GM19328 (cell line): ENCODE results near the gene NRIP3.
"Not testable (repeated sequence)": the region's sequence is repeated elsewhere in the genome, so short reads cannot be mapped to it uniquely, and the experiment has no call there.

ENCODE experiments used
- ATAC-seq: cut with Tn5 transposase; IDR thresholded peaks from one replicate; pipeline ENCODE4 v1.9.1; 2021; ENCODE audit warnings: mild to moderate bottlenecking, moderate library complexity; ENCODE audit not compliant: unreplicated experiment

The NRIP3 gene

DNA sequence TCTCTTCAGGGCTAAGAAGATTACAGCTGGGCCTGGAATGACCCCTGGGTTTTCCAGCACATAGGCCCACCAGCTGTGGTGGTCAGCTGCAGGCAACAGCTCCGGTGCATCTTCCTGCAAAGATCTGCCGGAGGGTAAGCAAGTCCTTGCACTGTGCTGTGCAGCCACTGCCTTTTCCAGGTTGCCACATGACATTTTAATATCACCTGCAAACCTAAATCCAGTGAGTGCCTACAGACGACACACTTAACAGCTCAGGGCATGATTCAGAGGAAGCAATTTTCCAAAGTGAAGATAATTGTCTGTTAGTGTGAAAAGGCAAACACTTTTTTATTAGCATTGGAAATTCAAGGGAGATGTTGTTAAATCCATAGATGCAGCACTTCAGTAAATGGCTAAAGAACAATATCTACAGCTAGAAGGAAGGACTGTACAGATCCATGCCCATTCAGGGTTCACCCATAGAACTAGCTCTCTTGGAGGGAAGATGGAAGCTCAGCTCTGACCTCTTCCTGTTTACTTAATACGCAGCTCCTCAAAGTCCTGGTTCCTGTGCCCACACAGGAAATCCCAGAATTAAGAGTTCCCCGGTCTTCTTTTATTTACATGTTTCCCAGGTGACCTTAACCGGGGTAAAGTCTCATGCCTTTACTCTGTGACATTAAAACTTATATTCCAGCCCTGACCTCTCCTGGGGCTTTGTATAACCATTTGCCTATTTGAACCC lies 13.3 kb upstream of the NRIP3 start:
- ATAC-seq, result no peak

DNA sequence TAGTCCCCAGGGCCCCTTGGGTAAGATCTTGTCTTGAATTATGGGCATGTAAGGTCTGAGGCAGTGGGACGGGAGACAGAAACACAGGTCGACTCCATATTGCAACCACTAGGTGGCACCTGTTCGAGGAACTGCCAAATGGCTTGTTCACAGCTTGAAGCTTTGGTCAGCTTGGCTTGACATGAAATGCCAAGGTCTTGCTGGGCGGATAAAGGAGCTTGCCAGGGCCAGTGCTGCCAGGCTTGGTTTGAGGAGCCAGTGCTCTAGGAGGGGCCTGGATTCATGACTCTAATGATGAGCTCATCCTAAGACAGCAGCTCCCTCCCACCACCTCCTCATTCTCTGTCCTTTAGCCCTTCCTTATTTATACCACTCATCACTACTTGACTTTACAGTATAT lies 11.9 kb upstream of the NRIP3 start:
- ATAC-seq, result peak; percentile 79

- no peak for ATAC-seq
Observed at GRCh38 chr11:9014826-9015225, 11.0 kb upstream of the NRIP3 start.

- no peak for ATAC-seq
Observed at GRCh38 chr11:9013373-9013772, 9.6 kb upstream of the NRIP3 start.

DNA sequence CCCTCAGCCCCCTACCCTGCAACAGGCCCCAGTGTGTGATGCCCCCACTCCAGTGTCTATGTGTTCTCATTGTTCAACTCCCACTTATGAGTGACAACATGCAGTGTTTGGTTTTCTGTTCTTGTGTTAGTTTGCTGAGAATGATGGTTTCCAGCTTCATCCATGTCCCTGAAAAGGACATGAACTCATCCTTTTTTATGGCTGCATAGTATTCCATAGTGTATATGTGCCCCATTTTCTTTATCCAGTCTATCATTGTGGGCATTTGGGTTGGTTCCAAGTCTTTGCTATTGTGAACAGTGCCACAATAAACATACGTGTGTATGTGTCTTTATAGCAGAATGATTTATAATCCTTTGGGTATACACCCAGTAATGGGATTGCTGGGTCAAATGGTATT lies 5.7 kb upstream of the NRIP3 start:
- not testable (repeated sequence) for ATAC-seq

DNA sequence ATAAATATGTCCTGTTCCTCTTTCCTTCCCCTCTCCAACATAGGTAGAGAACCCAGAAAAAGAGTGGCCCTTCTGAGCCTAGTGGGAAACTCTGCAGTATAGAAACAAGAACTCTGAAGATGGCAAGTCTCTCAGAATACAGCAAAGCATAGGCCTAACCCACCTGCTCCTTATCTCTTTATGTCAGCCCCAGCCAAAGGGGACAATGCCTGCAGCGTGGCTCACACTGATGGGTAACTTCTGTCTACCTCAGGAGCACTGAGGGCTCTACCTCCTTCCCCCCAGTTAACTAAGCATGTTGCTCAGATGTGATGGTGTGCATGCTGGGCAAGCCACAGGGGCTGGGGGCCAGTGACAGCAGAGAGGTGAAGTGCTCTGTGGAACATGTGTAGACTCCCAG lies 4.9 kb upstream of the NRIP3 start:
- ATAC-seq, result no peak

DNA sequence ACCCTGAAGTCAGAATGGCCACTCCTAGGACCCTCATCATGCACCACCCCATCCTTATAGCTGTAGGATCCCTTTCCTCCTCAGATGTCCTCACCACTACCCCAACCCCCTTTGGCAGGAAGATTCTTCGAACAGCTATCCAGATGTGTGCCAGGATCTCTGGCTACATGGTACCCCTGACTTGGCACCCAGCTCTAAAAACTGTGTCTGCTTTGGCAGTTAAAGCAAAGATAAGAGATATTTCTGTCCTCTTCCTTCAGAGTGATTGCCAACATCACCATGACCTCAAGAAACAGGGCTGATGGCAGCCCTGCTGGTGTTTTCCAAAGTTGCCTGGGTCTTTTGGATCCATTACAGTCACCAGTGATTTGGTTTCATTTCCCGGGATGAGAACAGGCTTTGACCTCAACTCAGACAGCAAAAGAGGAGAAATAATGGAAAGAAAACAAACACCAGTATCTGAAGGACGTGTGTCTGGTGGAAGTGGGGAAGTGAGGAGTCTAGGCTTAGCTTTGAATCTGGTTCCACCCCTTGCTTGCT lies 4.3 kb upstream of the NRIP3 start:
- no peak for ATAC-seq

DNA sequence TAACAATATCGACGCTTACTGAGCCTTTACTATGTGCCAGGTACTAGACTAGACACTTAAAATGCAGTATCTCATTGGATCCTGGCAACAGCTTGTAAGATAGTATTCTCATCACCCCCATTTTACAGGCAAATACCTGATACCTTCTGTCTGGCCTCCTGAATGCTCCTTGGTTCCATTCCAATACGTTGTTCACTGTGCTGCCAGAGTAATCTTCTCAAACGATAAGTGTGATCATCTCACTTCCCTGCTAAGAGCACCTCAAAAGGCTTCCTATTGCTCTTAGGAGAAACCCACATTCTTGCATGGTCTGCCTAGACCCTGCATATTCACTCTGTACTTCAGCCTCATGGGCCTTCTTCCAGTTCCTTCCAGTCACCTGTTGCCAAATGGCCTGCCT lies 1.3 kb upstream of the NRIP3 start:
- no peak for ATAC-seq

DNA sequence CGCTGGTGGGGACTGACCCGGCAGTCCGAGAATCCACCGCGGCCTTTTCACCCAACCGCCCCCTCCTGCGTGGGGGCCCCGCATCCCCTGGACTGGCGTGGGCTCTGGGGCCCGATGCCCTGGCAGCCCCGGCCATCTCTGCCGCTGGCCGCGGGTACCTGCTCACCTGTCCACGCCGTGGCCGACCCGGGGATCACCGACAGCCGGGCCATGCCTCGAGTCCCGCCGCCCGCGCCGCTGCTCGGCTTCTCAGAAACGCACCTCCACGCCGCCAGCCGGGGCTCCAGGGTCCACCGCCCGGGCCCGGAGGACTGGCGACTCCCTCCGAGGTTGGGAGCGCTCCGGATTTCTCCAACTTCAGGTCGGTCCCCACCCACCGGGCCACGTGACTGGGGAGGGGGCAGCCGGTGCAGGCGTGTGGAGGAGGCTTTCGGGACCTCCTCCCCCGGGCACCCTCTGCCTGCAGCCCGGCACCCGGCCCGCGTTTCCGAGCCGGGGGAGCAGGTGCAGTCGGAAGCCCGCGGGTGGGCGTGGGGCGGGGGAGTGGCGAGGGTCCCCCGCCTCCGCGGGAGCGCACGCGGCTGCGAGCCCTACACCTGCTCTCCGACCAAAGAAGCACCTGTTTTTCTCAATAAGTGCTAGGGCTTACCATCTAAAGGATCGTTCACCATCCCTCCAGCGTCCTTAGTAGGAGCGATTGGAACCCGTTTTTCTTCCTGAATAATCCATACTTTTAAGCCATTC lies 554 bp upstream of the NRIP3 start:
- ATAC-seq, result no peak

- no peak for ATAC-seq
Observed at GRCh38 chr11:9002920-9003572, 755 bp downstream of the NRIP3 start.

- no peak for ATAC-seq
Observed at GRCh38 chr11:9001736-9002135, 2.1 kb downstream of the NRIP3 start.

- ATAC-seq, result no peak
Observed at GRCh38 chr11:8998017-8998416, 5.8 kb downstream of the NRIP3 start.

DNA sequence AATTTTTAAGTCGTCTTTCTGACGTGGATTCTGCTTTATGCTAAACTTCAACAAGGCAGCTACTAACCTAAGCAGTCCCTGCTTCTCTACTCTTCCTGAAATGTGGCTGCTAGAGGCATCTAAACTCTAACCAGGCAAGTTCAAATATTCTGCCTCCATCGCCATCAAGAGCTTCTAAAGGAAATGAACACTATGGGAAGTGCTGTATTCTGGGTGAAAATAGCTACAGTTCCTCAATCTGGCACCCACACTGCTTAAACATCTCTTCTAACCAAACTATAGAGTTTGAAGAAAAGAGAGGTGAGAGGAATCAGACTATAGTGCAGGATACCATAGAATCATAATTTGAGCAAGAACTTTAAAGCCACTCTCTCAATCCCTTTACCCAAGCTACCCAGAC lies 6.3 kb downstream of the NRIP3 start:
- no peak for ATAC-seq

GRCh38 chr11:8989453-8989852 lies 14.3 kb downstream of the NRIP3 start:
- no peak for ATAC-seq

GRCh38 chr11:8988329-8989234 lies 15.2 kb downstream of the NRIP3 start:
- no peak for ATAC-seq

- ATAC-seq, result no peak
Observed at GRCh38 chr11:8987446-8987845, 16.4 kb downstream of the NRIP3 start.

GRCh38 chr11:8986772-8987171 lies 17.0 kb downstream of the NRIP3 start:
- not testable (repeated sequence) for ATAC-seq

- ATAC-seq, result no peak
Observed at GRCh38 chr11:8985462-8985861, 18.3 kb downstream of the NRIP3 start.

GRCh38 chr11:8983552-8983951 lies 20.2 kb downstream of the NRIP3 start:
- ATAC-seq, result no peak

GRCh38 chr11:8980485-8980884 lies 23.3 kb downstream of the NRIP3 start:
- no peak for ATAC-seq

GRCh38 chr11:8979365-8979764 lies 24.4 kb downstream of the NRIP3 start:
- not testable (repeated sequence) for ATAC-seq
